Measurements from ENCODE around the gene KCNA1.

Gene KCNA1

GRCh38 chr12:4958697-4959375 lies 49.1 kb downstream of the KCNA1 start:
- TF ChIP-seq CTCF (conservative IDR thresholded peaks at IDR 0.05; ENCODE audit: low read length) = no peak
- H3K4me3 ChIP-seq (ENCODE audit: low read length) = no peak overlapping the region
- DNase-seq (ENCODE audit: low read depth) = no peak

- TF ChIP-seq CTCF (conservative IDR thresholded peaks at IDR 0.05; ENCODE audit: low read length) = no peak
- no peak for DNase-seq (ENCODE audit: low read depth)
- no peak overlapping the region for H3K4me3 ChIP-seq (ENCODE audit: low read length)
Observed at GRCh38 chr12:4959381-4959780, 49.7 kb downstream of the KCNA1 start.

- no peak overlapping the region for H3K4me3 ChIP-seq (ENCODE audit: low read length)
- DNase-seq (ENCODE audit: low read depth) = no peak
- TF ChIP-seq CTCF (conservative IDR thresholded peaks at IDR 0.05; ENCODE audit: low read length) = no peak
Observed at GRCh38 chr12:4960030-4960429, 50.3 kb downstream of the KCNA1 start.

GRCh38 chr12:4960547-4960946 lies 50.8 kb downstream of the KCNA1 start:
- no peak for TF ChIP-seq CTCF (conservative IDR thresholded peaks at IDR 0.05; ENCODE audit: low read length)
- H3K4me3 ChIP-seq (ENCODE audit: low read length) = no peak overlapping the region
- DNase-seq (ENCODE audit: low read depth) = no peak

GRCh38 chr12:4961311-4961710 lies 51.6 kb downstream of the KCNA1 start:
- no peak overlapping the region for H3K4me3 ChIP-seq (ENCODE audit: low read length)
- no peak for TF ChIP-seq CTCF (conservative IDR thresholded peaks at IDR 0.05; ENCODE audit: low read length)
- DNase-seq (ENCODE audit: low read depth) = no peak

- TF ChIP-seq CTCF (conservative IDR thresholded peaks at IDR 0.05; ENCODE audit: low read length) = no peak
- H3K4me3 ChIP-seq (ENCODE audit: low read length) = no peak overlapping the region
- no peak for DNase-seq (ENCODE audit: low read depth)
Observed at GRCh38 chr12:4962539-4963486, 53.1 kb downstream of the KCNA1 start.

Measured in AG10803 (cell line).